Measurements from ENCODE around the gene GPR176.

DNA sequence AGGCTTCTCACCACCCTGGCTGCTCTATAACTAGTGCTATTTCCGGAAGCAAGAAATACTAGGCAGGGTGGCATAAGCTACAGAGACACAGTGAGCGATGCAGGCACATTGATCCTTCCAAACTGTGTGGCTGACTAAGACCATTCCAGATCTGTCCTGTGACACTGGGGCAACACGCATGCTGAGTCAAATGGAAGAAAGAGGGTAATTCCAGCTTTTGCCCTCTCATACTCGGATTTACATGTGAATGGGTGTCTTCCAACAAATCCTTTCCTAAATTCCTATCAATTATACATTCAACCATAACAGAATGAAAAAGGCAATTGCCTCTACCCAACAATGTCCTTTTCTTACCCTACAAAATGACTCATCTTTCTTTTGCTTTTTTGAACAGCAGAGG, 142.6 kb downstream of the GPR176 start:
- TF ChIP-seq, protein P1, sequence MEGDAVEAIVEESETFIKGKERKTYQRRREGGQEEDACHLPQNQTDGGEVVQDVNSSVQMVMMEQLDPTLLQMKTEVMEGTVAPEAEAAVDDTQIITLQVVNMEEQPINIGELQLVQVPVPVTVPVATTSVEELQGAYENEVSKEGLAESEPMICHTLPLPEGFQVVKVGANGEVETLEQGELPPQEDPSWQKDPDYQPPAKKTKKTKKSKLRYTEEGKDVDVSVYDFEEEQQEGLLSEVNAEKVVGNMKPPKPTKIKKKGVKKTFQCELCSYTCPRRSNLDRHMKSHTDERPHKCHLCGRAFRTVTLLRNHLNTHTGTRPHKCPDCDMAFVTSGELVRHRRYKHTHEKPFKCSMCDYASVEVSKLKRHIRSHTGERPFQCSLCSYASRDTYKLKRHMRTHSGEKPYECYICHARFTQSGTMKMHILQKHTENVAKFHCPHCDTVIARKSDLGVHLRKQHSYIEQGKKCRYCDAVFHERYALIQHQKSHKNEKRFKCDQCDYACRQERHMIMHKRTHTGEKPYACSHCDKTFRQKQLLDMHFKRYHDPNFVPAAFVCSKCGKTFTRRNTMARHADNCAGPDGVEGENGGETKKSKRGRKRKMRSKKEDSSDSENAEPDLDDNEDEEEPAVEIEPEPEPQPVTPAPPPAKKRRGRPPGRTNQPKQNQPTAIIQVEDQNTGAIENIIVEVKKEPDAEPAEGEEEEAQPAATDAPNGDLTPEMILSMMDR (IDR thresholded peaks at IDR 0.05), result no peak
- TF ChIP-seq POLR2AphosphoS5 (IDR thresholded peaks at IDR 0.05), result no peak
